Measurements from ENCODE around the gene C2CD4D.

Gene C2CD4D

GRCh38 chr1:151864411-151864810 lies 24.8 kb upstream of the C2CD4D start:
- TF ChIP-seq, protein P1, sequence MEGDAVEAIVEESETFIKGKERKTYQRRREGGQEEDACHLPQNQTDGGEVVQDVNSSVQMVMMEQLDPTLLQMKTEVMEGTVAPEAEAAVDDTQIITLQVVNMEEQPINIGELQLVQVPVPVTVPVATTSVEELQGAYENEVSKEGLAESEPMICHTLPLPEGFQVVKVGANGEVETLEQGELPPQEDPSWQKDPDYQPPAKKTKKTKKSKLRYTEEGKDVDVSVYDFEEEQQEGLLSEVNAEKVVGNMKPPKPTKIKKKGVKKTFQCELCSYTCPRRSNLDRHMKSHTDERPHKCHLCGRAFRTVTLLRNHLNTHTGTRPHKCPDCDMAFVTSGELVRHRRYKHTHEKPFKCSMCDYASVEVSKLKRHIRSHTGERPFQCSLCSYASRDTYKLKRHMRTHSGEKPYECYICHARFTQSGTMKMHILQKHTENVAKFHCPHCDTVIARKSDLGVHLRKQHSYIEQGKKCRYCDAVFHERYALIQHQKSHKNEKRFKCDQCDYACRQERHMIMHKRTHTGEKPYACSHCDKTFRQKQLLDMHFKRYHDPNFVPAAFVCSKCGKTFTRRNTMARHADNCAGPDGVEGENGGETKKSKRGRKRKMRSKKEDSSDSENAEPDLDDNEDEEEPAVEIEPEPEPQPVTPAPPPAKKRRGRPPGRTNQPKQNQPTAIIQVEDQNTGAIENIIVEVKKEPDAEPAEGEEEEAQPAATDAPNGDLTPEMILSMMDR (IDR thresholded peaks at IDR 0.05; ENCODE audit: borderline replicate concordance, insufficient read depth, low read depth, low read length): no peak
- no peak overlapping the region for H3K4me3 ChIP-seq (ENCODE audit: low read depth, low read length)

DNA sequence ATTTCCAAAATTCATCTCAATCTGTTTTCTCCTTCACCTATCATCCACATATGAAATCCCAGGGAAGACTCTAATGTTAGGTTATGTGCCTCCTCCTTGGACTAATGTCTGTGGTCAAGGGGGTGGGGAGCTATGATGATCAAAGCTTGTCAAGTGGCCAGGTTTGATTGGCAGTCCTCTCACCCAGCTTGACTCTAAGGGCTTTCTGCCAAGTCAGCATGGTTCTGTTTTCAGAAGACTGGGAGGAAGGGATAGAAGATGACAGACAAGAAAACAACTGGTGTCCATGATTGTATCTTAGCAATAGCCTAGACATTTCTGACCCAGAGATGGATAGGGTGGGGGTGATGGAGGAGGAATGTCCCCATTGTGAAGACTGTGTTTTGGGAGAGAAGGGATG lies 23.0 kb upstream of the C2CD4D start:
- TF ChIP-seq, protein P1 (IDR thresholded peaks at IDR 0.05; ENCODE audit: borderline replicate concordance, insufficient read depth, low read depth, low read length): no peak
- H3K4me3 ChIP-seq (ENCODE audit: low read depth, low read length): no peak overlapping the region

DNA sequence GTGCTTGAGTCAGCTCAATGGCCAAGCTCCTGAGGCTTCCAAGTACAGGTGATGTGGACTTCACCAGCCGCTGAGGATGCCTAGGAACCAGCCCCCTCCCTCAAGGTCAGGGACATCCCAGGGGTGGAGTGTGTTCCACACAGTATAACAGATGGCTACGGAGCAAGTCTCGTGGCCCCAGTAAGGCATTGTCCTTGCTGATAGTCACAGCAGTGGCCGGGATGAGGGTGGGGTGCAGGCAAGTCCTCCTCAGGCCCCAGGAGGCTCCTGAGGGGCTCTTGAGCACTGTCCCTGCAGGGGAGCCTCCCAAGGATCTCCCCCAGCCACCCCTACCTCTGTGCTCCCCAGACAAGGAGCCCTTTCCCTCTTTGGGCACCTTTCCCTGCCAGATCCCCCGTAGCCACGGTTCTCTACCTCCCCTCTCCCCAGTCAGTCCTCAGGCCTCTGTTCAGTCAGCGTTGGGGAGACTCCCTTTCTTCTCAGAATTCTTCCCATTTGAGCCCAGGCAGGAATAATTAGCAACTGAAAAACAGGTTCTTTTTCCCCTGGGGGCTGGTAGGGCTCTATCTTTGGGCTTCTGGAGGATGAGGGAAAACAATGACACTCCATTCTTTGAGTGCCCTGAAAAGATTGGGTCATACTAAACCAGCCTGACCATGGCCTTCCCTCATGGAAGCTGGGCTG lies 21.0 kb upstream of the C2CD4D start:
- H3K4me3 ChIP-seq (ENCODE audit: low read depth, low read length): no peak overlapping the region
- TF ChIP-seq, protein P1 (IDR thresholded peaks at IDR 0.05; ENCODE audit: borderline replicate concordance, insufficient read depth, low read depth, low read length): no peak

DNA sequence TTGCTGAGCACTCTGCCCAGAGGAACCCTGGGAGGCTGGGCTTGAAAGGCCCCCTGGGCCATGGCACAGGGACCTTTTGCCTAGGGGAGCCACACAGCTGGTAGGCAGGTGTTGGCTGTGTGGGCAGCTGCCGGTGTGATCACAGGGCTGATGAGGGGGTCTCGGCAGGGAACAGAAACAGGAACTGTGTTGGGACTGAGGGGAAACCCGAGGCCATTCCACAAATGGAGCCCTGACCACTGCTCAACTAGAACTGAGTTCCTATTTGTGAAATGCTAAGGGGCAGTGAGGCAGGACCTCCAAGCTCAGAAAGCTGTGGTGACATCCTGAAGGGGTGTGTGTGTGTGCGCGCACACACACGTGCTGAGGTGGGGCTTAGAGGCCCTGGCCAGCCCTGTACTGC lies 20.3 kb upstream of the C2CD4D start:
- TF ChIP-seq, protein P1 (IDR thresholded peaks at IDR 0.05; ENCODE audit: borderline replicate concordance, insufficient read depth, low read depth, low read length): no peak
- no peak overlapping the region for H3K4me3 ChIP-seq (ENCODE audit: low read depth, low read length)

GRCh38 chr1:151858886-151859665 lies 19.5 kb upstream of the C2CD4D start:
- TF ChIP-seq, protein P1 (IDR thresholded peaks at IDR 0.05; ENCODE audit: borderline replicate concordance, insufficient read depth, low read depth, low read length): no peak
- H3K4me3 ChIP-seq (ENCODE audit: low read depth, low read length): no peak overlapping the region

DNA sequence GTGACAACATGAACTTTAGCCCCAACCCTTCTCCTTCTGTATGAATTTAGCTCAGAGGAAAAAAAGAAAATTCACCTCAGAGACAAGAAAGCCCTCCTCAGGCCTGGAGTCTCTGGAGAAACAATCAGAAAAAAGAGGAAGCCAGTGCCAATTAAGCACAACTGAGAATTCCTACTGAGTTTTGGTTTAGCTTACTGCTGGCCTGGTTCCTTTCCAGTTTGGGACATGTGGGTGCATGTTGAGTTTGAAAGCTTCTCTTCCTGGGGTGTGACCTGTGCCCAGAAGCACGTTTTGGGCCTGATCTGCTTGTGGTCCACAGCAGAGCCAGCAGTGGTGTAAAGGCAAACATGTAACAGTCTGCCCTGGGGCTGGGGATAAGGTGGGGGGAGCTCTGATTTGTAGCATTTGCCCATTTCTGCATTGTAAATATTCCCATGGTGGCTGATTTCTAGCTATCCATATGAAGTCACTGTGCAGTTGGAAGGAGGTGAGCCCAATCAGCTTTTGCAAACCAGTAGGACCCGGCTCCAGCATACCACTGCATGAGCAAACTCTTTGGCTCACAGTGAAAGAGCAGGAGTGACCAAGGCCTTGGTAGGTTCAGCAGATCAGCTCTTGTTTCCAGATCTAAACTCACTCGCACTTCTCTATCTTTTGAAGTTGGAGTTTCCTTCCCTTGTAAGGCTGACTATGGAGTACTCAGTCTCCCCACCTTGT lies 18.6 kb upstream of the C2CD4D start:
- H3K4me3 ChIP-seq (ENCODE audit: low read depth, low read length): no peak overlapping the region
- TF ChIP-seq, protein P1 (IDR thresholded peaks at IDR 0.05; ENCODE audit: borderline replicate concordance, insufficient read depth, low read depth, low read length): no peak
